IMR-90 (cell line): ENCODE measurements around the gene ABCC4. TPM values are rescaled to one million over a fixed set of nuclear protein-coding genes. Genes with fewer than 3 reads are reported as not detected.

Experiments used
- ATAC-seq: fragments of 200-7000 bp; cut with Tn5 transposase; 2 replicates; pipeline ENCODE4 v1.9.1; 2020; ENCODE audit warnings: low read depth, mild to moderate bottlenecking, moderate library complexity
- BruUV-seq: library from RNA; stranded (reverse); fragments of 400-500 nt; replicated peaks from 2 replicates; lab custom pipeline; 2021; lab: Mats Ljungman, UMichigan
- CTCF ChIA-PET: fragments of 300-600 bp; formaldehyde crosslinking; extraction: SDS; loops from one replicate; lab custom pipeline; 2021; ENCODE audit warnings: antibody characterized with exemption; lab: Yijun Ruan, JAX
- POLR2A ChIA-PET: fragments of 300-600 bp; sonication (Branson Sonifier 250); formaldehyde crosslinking; loops from one replicate; lab custom pipeline; 2022; ENCODE audit warnings: antibody characterized with exemption; ENCODE audit not compliant: unreplicated experiment; lab: Charles Lee
- DNase-seq: peaks from one replicate; pipeline ENCODE4 v3.0.0; 2013
- H2AFZ ChIP-seq: replicated peaks from 2 replicates; pipeline ENCODE3; 2013; ENCODE audit warnings: low read length, mild to moderate bottlenecking; ENCODE audit not compliant: poor library complexity
- H2AK5ac ChIP-seq: 2 replicates; pipeline ENCODE4 v1.6.1; 2013; ENCODE audit warnings: low read depth, low read length, inconsistent platforms
- H2AK9ac ChIP-seq: replicated peaks from 2 replicates; pipeline ENCODE3; 2013; ENCODE audit warnings: mild to moderate bottlenecking, low read depth, low read length, moderate library complexity; ENCODE audit not compliant: poor library complexity
- H2BK120ac ChIP-seq: 2 replicates; pipeline ENCODE4 v1.6.1; 2013; ENCODE audit warnings: low read depth, low read length, inconsistent platforms
- H2BK15ac ChIP-seq: 3 replicates; pipeline ENCODE4 v1.6.1; 2013; ENCODE audit warnings: low read depth, low read length, inconsistent platforms
- H2BK20ac ChIP-seq: 2 replicates; pipeline ENCODE4 v1.6.1; 2013; ENCODE audit warnings: low read depth, mild to moderate bottlenecking, inconsistent platforms, low read length, moderate library complexity
- H2BK5ac ChIP-seq: 2 replicates; pipeline ENCODE4 v1.6.1; 2013; ENCODE audit warnings: mild to moderate bottlenecking, low read depth, low read length, inconsistent platforms; ENCODE audit not compliant: poor library complexity, severe bottlenecking
- H3K14ac ChIP-seq: replicated peaks from 2 replicates; pipeline ENCODE4 v1.6.1; 2013; ENCODE audit warnings: low read depth, low read length, inconsistent platforms
- H3K18ac ChIP-seq: 2 replicates; pipeline ENCODE4 v1.6.1; 2013; ENCODE audit warnings: low read depth, low read length, control low read depth
- H3K23ac ChIP-seq: 2 replicates; pipeline ENCODE4 v1.6.1; 2013; ENCODE audit warnings: low read depth, low read length, inconsistent platforms
- H3K27ac ChIP-seq: 2 replicates; pipeline ENCODE4 v1.5.1; 2013; ENCODE audit warnings: mild to moderate bottlenecking, control low read depth, low read length; ENCODE audit not compliant: insufficient read depth
- H3K27me3 ChIP-seq: 2 replicates; pipeline ENCODE4 v1.6.1; 2013; ENCODE audit warnings: low read length; ENCODE audit not compliant: control insufficient read depth, insufficient read depth
- H3K36me3 ChIP-seq: 2 replicates; pipeline ENCODE4 v1.6.1; 2013; ENCODE audit warnings: low read length, mixed read lengths; ENCODE audit not compliant: control insufficient read depth, insufficient read depth
- H3K4ac ChIP-seq: 2 replicates; pipeline ENCODE4 v1.6.1; 2013; ENCODE audit warnings: low read depth, low read length, inconsistent platforms
- H3K4me1 ChIP-seq: 2 replicates; pipeline ENCODE4 v1.6.1; 2013; ENCODE audit warnings: low read length, mixed read lengths; ENCODE audit not compliant: control insufficient read depth, insufficient read depth
- H3K4me2 ChIP-seq: 2 replicates; pipeline ENCODE4 v1.6.1; 2013; ENCODE audit warnings: low read depth, mild to moderate bottlenecking, control low read depth, low read length, moderate library complexity
- H3K4me3 ChIP-seq: 2 replicates; pipeline ENCODE4 v1.5.1; 2013; ENCODE audit warnings: low read depth, mild to moderate bottlenecking, control low read depth, low read length, moderate library complexity; ENCODE audit not compliant: insufficient read depth
- H3K56ac ChIP-seq: 2 replicates; pipeline ENCODE4 v1.6.1; 2013; ENCODE audit warnings: low read length, inconsistent platforms; ENCODE audit not compliant: insufficient read depth; ENCODE audit errors: extremely low read depth
- H3K79me1 ChIP-seq, 2 experiments: 2 replicates each; pipeline ENCODE4 v1.6.1; 2013; ENCODE audit warnings: low read length in 2 of 2, inconsistent platforms in 1 of 2, low read depth in 1 of 2
- H3K9ac ChIP-seq: 2 replicates; pipeline ENCODE4 v1.6.1; 2013; ENCODE audit warnings: low read depth, low read length, control low read depth
- H3K9me1 ChIP-seq: 2 replicates; pipeline ENCODE4 v1.6.1; 2013; ENCODE audit warnings: low read length, inconsistent platforms; ENCODE audit not compliant: insufficient read depth
- H3K9me3 ChIP-seq: 2 replicates; pipeline ENCODE4 v1.6.1; 2013; ENCODE audit warnings: low read length; ENCODE audit not compliant: control insufficient read depth, insufficient read depth
- H4K20me1 ChIP-seq: 2 replicates; pipeline ENCODE4 v1.6.1; 2013; ENCODE audit warnings: low read length, inconsistent platforms; ENCODE audit not compliant: insufficient read depth
- H4K5ac ChIP-seq: 2 replicates; pipeline ENCODE4 v1.6.1; 2013; ENCODE audit warnings: mild to moderate bottlenecking, low read depth, low read length, control low read depth
- H4K8ac ChIP-seq, 2 experiments: 2 replicates each; pipeline ENCODE4 v1.6.1; 2013; ENCODE audit warnings: low read depth in 2 of 2, low read length in 2 of 2, control low read depth in 1 of 2, inconsistent platforms in 1 of 2
- H4K91ac ChIP-seq: 2 replicates; pipeline ENCODE4 v1.6.1; 2013; ENCODE audit warnings: low read depth, low read length, inconsistent platforms; ENCODE audit not compliant: insufficient read depth
- BHLHE40 ChIP-seq: fragments of 150-350 bp; IDR thresholded peaks from 2 replicates; pipeline ENCODE4 v1.6.1; 2016; ENCODE audit warnings: mild to moderate bottlenecking, low read depth, low read length
- CEBPB ChIP-seq: IDR thresholded peaks from 2 replicates; pipeline ENCODE4 v1.6.1; 2012; ENCODE audit warnings: low read depth, low read length, improper control_type of control experiment
- CHD1 ChIP-seq: IDR thresholded peaks from 2 replicates; pipeline ENCODE4 v1.6.1; 2012; ENCODE audit warnings: low read depth, low read length, improper control_type of control experiment
- CTCF ChIP-seq: conservative IDR thresholded peaks from 2 replicates; pipeline ENCODE4 v1.5.1; 2012; ENCODE audit warnings: mild to moderate bottlenecking, low read depth, low read length, improper control_type of control experiment
- FOS ChIP-seq: fragments of 150-350 bp; IDR thresholded peaks from 2 replicates; pipeline ENCODE4 v1.6.1; 2016; ENCODE audit warnings: low read depth, low read length
- MAFK ChIP-seq: IDR thresholded peaks from 2 replicates; pipeline ENCODE4 v1.6.1; 2012; ENCODE audit warnings: low read depth, low read length, improper control_type of control experiment
- MAZ ChIP-seq: IDR thresholded peaks from 2 replicates; pipeline ENCODE4 v1.6.1; 2012; ENCODE audit warnings: low read depth, mild to moderate bottlenecking, low read length, improper control_type of control experiment, moderate library complexity, borderline replicate concordance
- MXI1 ChIP-seq: IDR thresholded peaks from 2 replicates; pipeline ENCODE4 v1.6.1; 2012; ENCODE audit warnings: low read depth, mild to moderate bottlenecking, low read length, moderate library complexity, borderline replicate concordance
- NFE2L2 ChIP-seq: fragments of 150-350 bp; IDR thresholded peaks from 2 replicates; pipeline ENCODE4 v1.6.1; 2016; ENCODE audit warnings: low read depth, mild to moderate bottlenecking, low read length
- POLR2A ChIP-seq: IDR thresholded peaks from 2 replicates; pipeline ENCODE4 v1.6.1; 2012; ENCODE audit warnings: mild to moderate bottlenecking, low read depth, low read length
- RAD21 ChIP-seq: IDR thresholded peaks from 2 replicates; pipeline ENCODE4 v1.6.1; 2012; ENCODE audit warnings: low read length, improper control_type of control experiment
- RCOR1 ChIP-seq: IDR thresholded peaks from 2 replicates; pipeline ENCODE4 v1.6.1; 2012; ENCODE audit warnings: mild to moderate bottlenecking, low read length, improper control_type of control experiment; ENCODE audit not compliant: insufficient replicate concordance
- RFX5 ChIP-seq: IDR thresholded peaks from 2 replicates; pipeline ENCODE4 v1.8.0; 2012; ENCODE audit warnings: low read depth, mild to moderate bottlenecking, low read length, moderate library complexity
- SMC3 ChIP-seq: fragments of 150-350 bp; IDR thresholded peaks from 2 replicates; pipeline ENCODE4 v1.6.1; 2016; ENCODE audit warnings: low read depth, mild to moderate bottlenecking, antibody characterized with exemption, low read length, moderate library complexity
- WGBS, 2 experiments: methylation state at CpG; one replicate each; pipeline versions ENCODE4 v1.1.5 to v1.1.7; 2013; ENCODE audit warnings: missing lambda C conversion rate in 2 of 2; ENCODE audit not compliant: insufficient read length in 1 of 2; ENCODE audit errors: extremely low coverage in 2 of 2; 5-methylcytosine and 5-hydroxymethylcytosine counted together
- dilution Hi-C: fragments of 300-500 bp; cut with HindIII; formaldehyde crosslinking; loops from one replicate; pipeline ENCODE4 v1.14.3; 2018; ENCODE audit warnings: low sequenced_read_pairs; ENCODE audit not compliant: unreplicated experiment
- in situ Hi-C: fragments of 300-500 bp; cut with MboI; formaldehyde crosslinking; loops from 3 replicates; pipeline ENCODE4 v1.14.3; 2019; ENCODE audit warnings: low sequenced_read_pairs, inconsistent platforms, mixed read lengths
- intact Hi-C: fragments of 100-400 bp; cut with micrococcal nuclease; formaldehyde crosslinking; loops from 2 replicates; pipeline ENCODE4 v1.10.0; 2022
- polyA plus RNA-seq, 3 experiments: library from polyadenylated mRNA; depleted of rRNA; stranded (reverse); fragments of >200 nt; gene quantifications; 2 replicates each; pipeline ENCODE4 v1.2.3, GENCODE V29; 2012; ENCODE audit warnings: low replicate concordance in 1 of 3
- total RNA-seq: library from RNA; depleted of rRNA; stranded (reverse); fragments of >200 nt; gene quantifications from 2 replicates; pipeline ENCODE4 v1.2.3, GENCODE V29; 2012
- TF ChIP-seq, protein P1 (sequence below): fragments of 150-350 bp; IDR thresholded peaks from 2 replicates; pipeline ENCODE4 v1.6.1; 2017; ENCODE audit warnings: mild to moderate bottlenecking, antibody characterized with exemption, low read length, low read depth
- TF ChIP-seq, protein P2 (sequence below): fragments of 150-350 bp; IDR thresholded peaks from 2 replicates; pipeline ENCODE4 v1.6.1; 2016; ENCODE audit warnings: low read depth, mild to moderate bottlenecking, low read length, moderate library complexity, borderline replicate concordance

Gene ABCC4
- total and polyA plus RNA-seq, 2 of the 4 experiments (the other 2 are of a cell fraction), result 16.6 to 41.4 TPM

GRCh38 chr13:95222733-95223018 lies 78.6 kb downstream of the ABCC4 start:
- Histone ChIP-seq H3K27me3 (no peaks in the 10 kb centered on the region), H3K14ac (0 out of 2 replicates have a peak overlapping the region, but pooled peaks have one; percentile 19), H3K79me1 (peaks cover 33 to 62% of the 10 kb centered on the region in 2 experiments), H3K4ac (no peak overlapping the region; the same call in 1 of the 2 replicates), H3K9me1 (peaks cover 16% of the 10 kb centered on the region), H2AK9ac (no peak overlapping the region), H2AK5ac (no peak overlapping the region), H3K9ac (no peak overlapping the region), H3K4me2 (no peak overlapping the region), H4K5ac (no peak overlapping the region), H2BK20ac (no peak overlapping the region), H3K18ac (no peak overlapping the region), H3K56ac (no peak overlapping the region), H2BK15ac (no peak overlapping the region), H4K20me1 (0 out of 2 replicates have a peak, but pooled peaks cover 5% of the 10 kb centered on the region), H2BK120ac (no peak overlapping the region), H3K36me3 (peaks cover 8% of the 10 kb centered on the region), H3K4me3 (no peak overlapping the region), H3K9me3 (no peaks in the 10 kb centered on the region), H3K4me1 (peaks cover 4% of the 10 kb centered on the region; the same call in 1 of the 2 replicates), H4K8ac (no peak overlapping the region), H3K23ac (no peak overlapping the region), H2BK5ac (no peak overlapping the region), H3K27ac (no peak overlapping the region), H4K91ac (no peak overlapping the region), H2AFZ (no peak overlapping the region)
- POLR2A ChIA-PET, result no interaction called here
- in situ Hi-C loops, result no loop called here
- 80% methylated on average over 1 of the region's 4 CpGs; no CpG with 5 or more reads in 1 of the 2 experiments for WGBS, 2 experiments
- BruUV-seq, result no TSS peak
- ATAC-seq (no peak), DNase-seq (no peak)
- TF ChIP-seq NFE2L2 (no peak), RFX5 (no peak), CHD1 (no peak), SMC3 (no peak), MAZ (no peak), MAFK (no peak), MXI1 (no peak), FOS (no peak), RAD21 (no peak), RCOR1 (no peak), CTCF (no peak), POLR2A (no peak), BHLHE40 (no peak), CEBPB (no peak)
- TF ChIP-seq, protein P1, sequence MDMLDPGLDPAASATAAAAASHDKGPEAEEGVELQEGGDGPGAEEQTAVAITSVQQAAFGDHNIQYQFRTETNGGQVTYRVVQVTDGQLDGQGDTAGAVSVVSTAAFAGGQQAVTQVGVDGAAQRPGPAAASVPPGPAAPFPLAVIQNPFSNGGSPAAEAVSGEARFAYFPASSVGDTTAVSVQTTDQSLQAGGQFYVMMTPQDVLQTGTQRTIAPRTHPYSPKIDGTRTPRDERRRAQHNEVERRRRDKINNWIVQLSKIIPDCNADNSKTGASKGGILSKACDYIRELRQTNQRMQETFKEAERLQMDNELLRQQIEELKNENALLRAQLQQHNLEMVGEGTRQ, result no peak
- TF ChIP-seq, protein P2, sequence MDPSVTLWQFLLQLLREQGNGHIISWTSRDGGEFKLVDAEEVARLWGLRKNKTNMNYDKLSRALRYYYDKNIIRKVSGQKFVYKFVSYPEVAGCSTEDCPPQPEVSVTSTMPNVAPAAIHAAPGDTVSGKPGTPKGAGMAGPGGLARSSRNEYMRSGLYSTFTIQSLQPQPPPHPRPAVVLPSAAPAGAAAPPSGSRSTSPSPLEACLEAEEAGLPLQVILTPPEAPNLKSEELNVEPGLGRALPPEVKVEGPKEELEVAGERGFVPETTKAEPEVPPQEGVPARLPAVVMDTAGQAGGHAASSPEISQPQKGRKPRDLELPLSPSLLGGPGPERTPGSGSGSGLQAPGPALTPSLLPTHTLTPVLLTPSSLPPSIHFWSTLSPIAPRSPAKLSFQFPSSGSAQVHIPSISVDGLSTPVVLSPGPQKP, result no peak
- intact Hi-C loops, result no loop called here
- CTCF ChIA-PET, result no interaction called here
- dilution Hi-C loops, result no loop called here
